ENCODE measurements around the gene TENT5A.

TENT5A gene

GRCh38 chr6:81761197-81761596, 8.7 kb upstream of the TENT5A start:
- H3K27ac ChIP-seq (ENCODE audit: extremely low read depth, low read depth, low read length) = no peak overlapping the region
- TF ChIP-seq ZNF830 (tag by site-specific recombination; IDR thresholded peaks at IDR 0.05; ENCODE audit: low read depth) = no peak
- no peak for TF ChIP-seq ZNF701 (tag by site-specific recombination; IDR thresholded peaks at IDR 0.05)
- H3K36me3 ChIP-seq (ENCODE audit: control insufficient read depth in 2 of 2, insufficient read depth in 1 of 2, low read length in 2 of 2) = no peaks in the 10 kb centered on the region
- no peaks in the 10 kb centered on the region for H3K9me3 ChIP-seq (ENCODE audit: control insufficient read depth, insufficient read depth, low read depth, low read length)
- H3K4me1 ChIP-seq (ENCODE audit: control insufficient read depth, insufficient read depth, low read length) = peaks cover 13% of the 10 kb centered on the region
- CTCF ChIA-PET = no interaction called here
- POLR2A ChIA-PET = no interaction called here
- H3K4me3 ChIP-seq (ENCODE audit: low read depth, low read length) = no peak overlapping the region

GRCh38 chr6:81759782-81760181, 7.3 kb upstream of the TENT5A start:
- ChIA-PET CTCF (no interaction called here), POLR2A (no interaction called here)
- Histone ChIP-seq H3K36me3 (ENCODE audit: control insufficient read depth in 2 of 2, insufficient read depth in 1 of 2, low read length in 2 of 2) (no peaks in the 10 kb centered on the region), H3K4me1 (ENCODE audit: control insufficient read depth, insufficient read depth, low read length) (peaks cover 10% of the 10 kb centered on the region), H3K4me3 (ENCODE audit: low read depth, low read length) (no peak overlapping the region), H3K27ac (ENCODE audit: extremely low read depth, low read depth, low read length) (no peak overlapping the region), H3K9me3 (ENCODE audit: control insufficient read depth, insufficient read depth, low read depth, low read length) (no peaks in the 10 kb centered on the region)
- no peak for TF ChIP-seq ZNF157 (tag by site-specific recombination; IDR thresholded peaks at IDR 0.05)
- TF ChIP-seq ZFP41 (tag by site-specific recombination; IDR thresholded peaks at IDR 0.05; ENCODE audit: borderline replicate concordance) = no peak
- TF ChIP-seq KLF9 (tag by site-specific recombination; IDR thresholded peaks at IDR 0.05; ENCODE audit: low read depth) = no peak
- TF ChIP-seq TSHZ1 (tag by site-specific recombination; IDR thresholded peaks at IDR 0.05; ENCODE audit: borderline replicate concordance) = no peak
- TF ChIP-seq TRIM28 (IDR thresholded peaks at IDR 0.05; ENCODE audit: borderline replicate concordance, low read length) = peak; percentile 68; the same call in 1 of the 2 replicates
- TF ChIP-seq ZNF366 (tag by site-specific recombination; conservative IDR thresholded peaks at IDR 0.05) = 0 out of 2 replicates have a peak, but pooled peaks have one; percentile 16

- ChIA-PET CTCF (interaction anchor here (0.6 kb wide), 1 partner anchor 16 kb away, joined by 3 read pairs; no protein-coding TSS in a partner anchor), POLR2A (no interaction called here)
- no peak overlapping the region for H3K4me3 ChIP-seq (ENCODE audit: low read depth, low read length)
- H3K4me1 ChIP-seq (ENCODE audit: control insufficient read depth, insufficient read depth, low read length) = peaks cover 10% of the 10 kb centered on the region
- H3K36me3 ChIP-seq (ENCODE audit: control insufficient read depth in 2 of 2, insufficient read depth in 1 of 2, low read length in 2 of 2) = no peaks in the 10 kb centered on the region
- H3K27ac ChIP-seq (ENCODE audit: extremely low read depth, low read depth, low read length) = no peak overlapping the region
- TF ChIP-seq ZSCAN4 (tag by site-specific recombination; IDR thresholded peaks at IDR 0.05) = no peak
- no peak for TF ChIP-seq EGR2 (tag by site-specific recombination; IDR thresholded peaks at IDR 0.05; ENCODE audit: low read depth)
- TF ChIP-seq ZBTB17 (tag by site-specific recombination; IDR thresholded peaks at IDR 0.05) = no peak
- TF ChIP-seq ZNF433 (tag by site-specific recombination; IDR thresholded peaks at IDR 0.05; ENCODE audit: low read depth) = no peak
- no peak for TF ChIP-seq ZNF777 (tag by site-specific recombination; IDR thresholded peaks at IDR 0.05; ENCODE audit: borderline replicate concordance)
- no peak for TF ChIP-seq ZNF624 (tag by site-specific recombination; IDR thresholded peaks at IDR 0.05)
- TF ChIP-seq ZNF223 (tag by site-specific recombination; IDR thresholded peaks at IDR 0.05) = no peak
- no peak for TF ChIP-seq SCRT2 (tag by site-specific recombination; IDR thresholded peaks at IDR 0.05)
- H3K9me3 ChIP-seq (ENCODE audit: control insufficient read depth, insufficient read depth, low read depth, low read length) = no peaks in the 10 kb centered on the region
These were observed 5.7 kb upstream of the TENT5A start for GRCh38 chr6:81758221-81758620.
